Hindlimb muscle (tissue), 1 donor: ENCODE measurements around the gene GGACT. TPM values are rescaled to one million over a fixed set of nuclear protein-coding genes. Genes with fewer than 3 reads are reported as not detected.
A peak's percentile ranks its signal among the peaks of the same experiment; 100 is the strongest.
"Not testable (repeated sequence)": the region's sequence is repeated elsewhere in the genome, so short reads cannot be mapped to it uniquely, and the experiment has no call there.

ENCODE experiments used
- DNase-seq: peaks from one replicate; pipeline ENCODE4 v3.0.0-alpha.2; 2013
- polyA plus RNA-seq: library from polyadenylated mRNA; unstranded; fragments of 120-200 nt; gene quantifications from one replicate; pipeline ENCODE4 v1.2.1, GENCODE V29; 2013; ENCODE audit not compliant: insufficient read length

The GGACT gene
- polyA plus RNA-seq, 1 donor, result 3.6 TPM

DNA sequence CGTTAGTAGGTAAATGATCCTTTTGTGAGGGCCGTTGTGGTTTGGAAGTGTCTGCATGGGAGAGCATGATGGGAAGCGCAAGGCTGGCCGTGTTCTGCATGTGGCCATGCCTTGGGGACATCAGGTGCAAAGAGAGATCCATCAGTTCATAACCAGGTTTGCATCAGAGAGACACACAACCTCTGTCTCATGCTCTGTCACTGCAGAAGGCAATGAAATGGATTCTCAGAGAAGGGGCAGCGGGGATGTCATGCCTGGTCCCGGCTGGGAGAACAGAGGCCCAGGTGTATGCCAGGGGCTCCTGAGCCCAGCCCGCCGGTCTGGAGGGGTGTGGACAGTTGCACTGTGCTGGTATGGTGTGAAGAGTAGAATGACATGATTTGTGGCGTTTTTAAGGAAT, 60.2 kb downstream of the GGACT start:
- DNase-seq, result no peak

DNA sequence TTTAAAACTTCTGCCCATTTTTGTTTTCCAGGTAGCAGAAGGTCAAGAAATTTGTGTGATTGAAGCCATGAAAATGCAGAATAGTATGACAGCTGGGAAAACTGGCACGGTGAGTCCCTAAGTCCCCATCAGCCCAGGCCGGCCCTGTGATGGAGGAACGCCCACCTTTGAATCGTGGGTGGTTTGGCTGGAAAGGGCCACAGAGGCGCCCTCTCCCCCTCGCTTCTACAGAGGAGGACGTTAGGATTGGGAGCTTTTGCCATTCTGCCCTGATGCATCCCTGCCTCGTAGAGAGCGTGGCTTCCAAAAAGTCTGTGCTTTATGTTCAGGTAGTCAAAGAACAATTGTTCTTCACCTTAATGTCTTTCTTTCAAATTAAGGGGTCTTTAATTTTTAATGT, 60.9 kb downstream of the GGACT start:
- DNase-seq, result no peak

DNA sequence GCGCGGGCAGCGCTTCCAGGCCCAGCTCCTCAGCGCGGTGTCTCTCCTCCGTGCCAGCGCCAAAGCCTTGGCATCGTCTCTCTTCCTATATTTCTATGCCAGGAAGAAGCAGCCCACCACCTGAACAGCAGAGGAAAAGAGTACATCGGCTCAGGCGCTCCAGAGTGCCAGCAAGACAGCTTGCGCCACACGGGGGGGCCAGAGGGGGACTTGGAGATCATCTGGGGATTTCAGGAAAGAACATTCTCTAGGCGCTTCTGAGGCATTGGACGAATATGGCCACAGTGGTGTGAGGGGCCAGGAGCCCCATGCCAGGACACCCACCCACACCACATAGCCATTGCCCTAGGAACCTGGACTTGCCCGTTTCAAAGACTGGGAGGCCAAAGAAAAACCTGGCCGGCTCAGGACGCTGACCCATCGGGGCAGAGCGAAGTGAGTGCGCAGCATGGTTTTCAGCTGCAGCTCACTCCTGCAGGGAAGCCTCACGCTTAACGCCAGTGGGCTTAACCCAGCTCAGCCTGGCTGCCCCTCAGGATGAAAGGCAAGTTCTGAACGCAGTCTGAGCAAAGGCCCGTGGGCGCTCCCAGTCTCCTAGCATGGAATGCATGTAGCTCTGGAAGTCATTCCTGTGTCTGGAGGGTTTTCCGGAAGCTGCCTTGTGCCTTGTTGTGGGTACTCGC, 62.1 kb downstream of the GGACT start:
- no peak for DNase-seq

DNA sequence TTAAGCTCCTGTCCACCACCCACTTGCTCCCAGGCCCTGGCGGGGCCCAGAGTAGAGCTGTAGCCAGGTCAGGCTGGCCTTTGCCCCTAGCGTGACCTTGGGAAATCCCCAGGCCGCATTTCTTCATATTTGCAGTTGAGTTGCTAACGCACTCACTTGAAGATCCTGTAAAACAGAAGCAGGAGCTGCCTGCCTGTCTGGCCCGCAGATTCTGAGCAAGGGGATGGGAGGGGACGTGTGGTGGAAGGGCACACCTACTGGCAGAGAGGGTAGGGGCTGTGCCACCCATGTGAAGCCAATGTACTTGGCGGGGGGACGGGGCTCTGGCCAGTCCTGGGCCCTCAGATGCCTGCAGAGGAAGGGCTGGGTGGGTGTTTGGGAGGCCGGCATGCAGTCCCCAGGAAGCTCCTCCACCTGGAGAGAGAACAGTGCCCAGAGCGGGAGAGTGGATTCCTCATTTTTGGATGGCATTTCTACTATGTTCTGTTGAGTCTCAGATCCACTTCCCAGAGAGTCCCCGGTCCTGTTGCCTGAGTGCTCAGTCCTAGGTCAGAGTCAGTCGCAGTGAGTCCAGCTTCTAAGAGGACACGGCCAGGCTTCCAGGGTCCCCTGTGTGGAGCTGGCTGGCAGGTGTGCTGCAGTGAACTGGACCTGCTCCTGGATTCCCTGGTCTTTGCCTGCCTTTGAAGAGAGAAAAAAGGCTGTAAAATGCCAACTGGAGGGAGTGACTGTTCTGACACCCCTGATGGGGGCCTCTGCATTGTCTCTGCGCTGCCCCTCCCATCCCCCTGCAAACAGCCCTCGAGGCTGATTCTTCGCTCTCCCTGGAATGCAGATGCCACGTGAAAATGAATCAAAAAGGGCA, 62.9 kb downstream of the GGACT start:
- no peak for DNase-seq

DNA sequence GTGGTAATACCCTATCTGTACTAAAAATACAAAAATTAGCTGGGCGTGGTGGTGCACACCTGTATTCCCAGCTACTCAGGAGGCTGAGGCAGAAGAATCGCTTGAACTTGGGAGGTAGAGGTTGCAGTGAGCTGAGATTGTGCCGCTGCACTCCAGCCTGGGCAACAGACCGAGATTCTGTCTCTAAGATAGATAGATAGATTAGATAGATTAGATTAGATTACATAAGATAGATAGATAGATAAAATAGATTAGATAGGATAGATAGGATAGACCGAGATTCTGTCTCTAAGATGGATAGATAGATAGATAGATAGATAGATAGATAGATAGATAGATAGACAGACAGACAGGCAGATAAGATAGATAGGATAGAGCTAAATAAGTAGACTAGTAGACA, 63.9 kb downstream of the GGACT start:
- DNase-seq, result not testable (repeated sequence)

DNA sequence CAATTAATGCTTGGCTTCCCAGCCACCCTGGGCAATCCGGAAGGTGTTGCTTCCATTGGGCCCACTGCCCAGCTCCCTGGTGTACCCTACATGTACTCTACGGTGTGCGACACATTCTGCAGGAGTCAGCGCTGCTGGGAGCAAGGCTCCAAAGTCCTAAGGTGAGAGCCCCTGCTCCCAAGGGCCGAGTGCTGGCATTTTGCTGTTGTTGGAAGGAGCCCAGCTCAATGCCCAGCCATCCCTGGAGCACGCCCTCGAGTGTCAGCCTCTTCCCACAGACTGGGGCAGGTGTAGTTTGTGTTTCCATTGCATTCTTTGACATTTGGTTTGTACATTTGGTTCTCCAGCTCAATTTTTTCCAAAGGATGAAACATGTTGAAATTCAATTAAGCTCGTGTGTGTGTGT, 64.6 kb downstream of the GGACT start:
- DNase-seq, result no peak

DNA sequence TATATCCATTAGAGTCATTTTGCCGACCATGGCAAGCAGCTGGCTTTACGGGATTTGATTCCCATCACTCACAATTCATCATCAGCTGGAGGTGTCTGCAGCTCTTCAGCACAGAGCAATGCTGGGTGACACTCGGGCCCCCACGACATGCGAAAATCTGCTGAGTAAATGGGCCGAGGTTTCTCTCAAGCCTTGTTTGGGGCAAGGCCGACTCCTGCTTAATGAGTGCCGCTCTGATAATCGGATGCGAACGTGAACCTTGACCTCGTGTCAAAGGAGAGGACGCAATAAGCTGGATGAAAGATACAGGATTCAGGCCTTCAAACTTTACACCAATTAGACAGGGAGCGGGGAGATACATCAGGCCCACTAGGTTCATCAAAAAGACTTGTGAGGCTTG, 65.2 kb downstream of the GGACT start:
- no peak for DNase-seq

- no peak for DNase-seq
Measured at GRCh38 chr13:100522618-100523309, 65.8 kb downstream of the GGACT start.

DNA sequence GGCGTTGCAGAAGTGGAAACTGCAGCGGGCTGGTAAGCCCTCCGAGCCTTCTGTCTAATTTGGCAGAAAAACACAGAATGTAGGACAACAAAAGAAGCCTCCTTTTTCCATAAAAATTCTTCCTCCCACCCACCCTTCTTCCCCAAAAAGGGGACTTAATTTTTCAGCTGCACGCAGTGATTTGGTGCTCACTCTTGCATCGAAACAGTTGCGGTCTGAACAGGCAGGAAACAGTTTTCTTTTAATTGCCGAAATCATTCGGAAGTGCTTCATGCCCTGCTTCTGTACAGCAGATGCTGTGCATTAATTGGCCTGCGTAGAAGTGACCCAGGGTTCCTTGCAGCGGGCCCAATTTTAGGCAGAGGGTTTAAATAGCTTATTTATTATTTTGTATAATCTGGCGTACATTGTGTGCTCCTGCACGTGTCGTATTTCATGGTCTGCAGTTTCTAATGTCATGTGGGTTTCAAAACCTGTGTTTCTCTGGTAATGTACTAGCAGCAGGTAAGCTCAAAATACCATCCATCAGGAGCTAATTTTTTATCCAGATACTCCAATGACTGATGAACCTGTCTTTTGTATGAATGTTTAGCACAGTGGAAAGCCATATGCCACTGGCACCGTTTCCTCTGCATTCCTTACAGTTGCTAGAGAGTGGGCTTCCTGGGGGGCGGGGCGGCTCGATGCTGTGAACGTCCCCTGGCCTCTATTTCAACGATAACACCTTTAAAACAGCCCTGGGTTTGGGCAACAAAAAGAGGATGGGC, 66.6 kb downstream of the GGACT start:
- DNase-seq, result no peak

DNA sequence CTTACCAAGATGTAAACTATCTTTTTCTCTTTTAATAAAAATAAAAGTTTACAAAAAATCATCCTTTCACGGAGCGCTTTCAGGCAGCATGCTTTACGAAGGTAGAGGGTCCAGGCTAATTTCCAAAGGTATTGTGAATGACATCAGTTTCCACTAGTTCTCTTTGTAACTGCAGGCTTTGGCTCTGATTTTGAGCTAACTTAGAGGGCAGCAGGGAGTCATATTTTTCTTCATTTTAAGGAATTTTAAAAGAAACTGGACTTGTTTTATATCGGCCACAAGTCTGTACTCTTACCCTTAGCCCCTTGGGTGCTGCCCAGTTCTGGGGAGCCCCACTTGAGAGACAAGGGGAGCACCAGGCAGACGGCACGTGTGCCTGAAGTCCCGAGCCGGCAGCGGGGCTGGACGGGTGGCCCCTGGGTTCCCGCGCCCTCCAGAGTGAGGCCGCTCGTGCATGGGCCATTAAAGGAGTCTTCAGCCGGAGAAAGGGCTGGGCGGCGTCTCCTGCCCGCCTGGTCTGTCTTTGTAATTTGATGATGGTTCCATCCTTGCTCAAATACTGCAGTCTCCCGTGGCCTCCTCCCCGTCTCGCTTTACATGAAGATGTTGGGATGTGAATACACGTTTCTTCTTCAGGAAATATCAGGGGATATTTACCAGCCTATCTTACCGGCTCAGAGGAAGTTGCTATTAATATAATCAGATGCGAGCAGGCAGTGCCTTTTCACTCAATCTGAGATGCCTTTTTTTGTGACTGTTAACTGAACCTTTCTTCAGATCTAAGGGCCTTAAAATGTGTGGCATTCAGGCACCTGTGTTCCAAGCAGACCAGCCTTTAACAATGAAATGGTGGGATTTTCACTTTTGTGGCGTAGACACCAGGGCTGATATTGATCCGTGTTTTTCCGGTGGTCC, 67.4 kb downstream of the GGACT start:
- no peak for DNase-seq

- DNase-seq, result no peak
Measured at GRCh38 chr13:100519626-100520025, 69.0 kb downstream of the GGACT start.

- no peak for DNase-seq
Measured at GRCh38 chr13:100518394-100519062, 70.1 kb downstream of the GGACT start.

DNA sequence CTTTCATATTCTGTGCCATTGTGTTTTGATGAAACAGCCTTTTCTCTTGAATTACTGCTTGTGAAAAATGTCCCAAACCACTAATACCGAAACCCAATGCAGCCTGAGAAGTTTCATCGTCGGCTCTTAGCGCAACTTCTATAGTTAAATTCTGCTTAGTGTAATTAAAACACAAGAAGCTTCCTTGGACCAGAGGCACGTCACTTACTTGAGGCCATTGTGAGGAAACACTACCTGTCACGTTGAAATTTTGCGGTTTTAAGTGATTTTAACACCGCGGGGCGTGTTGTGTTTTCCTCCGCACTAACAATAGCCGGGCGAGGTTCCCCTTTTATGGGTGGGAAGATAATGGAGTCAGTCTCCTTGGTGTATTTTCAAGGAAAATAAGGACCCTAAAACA, 70.9 kb downstream of the GGACT start:
- no peak for DNase-seq

DNA sequence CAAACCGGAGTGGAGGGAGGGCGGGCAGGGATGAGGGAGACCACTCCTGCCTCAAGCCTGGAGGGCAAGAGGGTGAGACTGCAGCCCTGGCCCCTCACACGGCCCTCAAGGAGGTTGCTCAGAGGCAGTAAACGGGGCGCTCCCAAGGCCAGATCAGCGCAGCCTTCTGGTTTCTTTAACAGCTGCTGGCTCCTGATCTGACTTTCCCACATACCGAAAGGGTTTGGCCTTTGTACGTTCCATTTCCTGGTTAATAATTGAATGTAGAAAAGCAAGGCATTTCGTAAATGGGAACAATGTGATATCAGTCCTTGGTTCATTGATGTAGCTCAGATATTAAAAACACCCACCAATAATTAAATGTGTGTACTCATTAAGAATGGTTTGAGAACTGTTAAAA, 71.5 kb downstream of the GGACT start:
- DNase-seq, result no peak

DNA sequence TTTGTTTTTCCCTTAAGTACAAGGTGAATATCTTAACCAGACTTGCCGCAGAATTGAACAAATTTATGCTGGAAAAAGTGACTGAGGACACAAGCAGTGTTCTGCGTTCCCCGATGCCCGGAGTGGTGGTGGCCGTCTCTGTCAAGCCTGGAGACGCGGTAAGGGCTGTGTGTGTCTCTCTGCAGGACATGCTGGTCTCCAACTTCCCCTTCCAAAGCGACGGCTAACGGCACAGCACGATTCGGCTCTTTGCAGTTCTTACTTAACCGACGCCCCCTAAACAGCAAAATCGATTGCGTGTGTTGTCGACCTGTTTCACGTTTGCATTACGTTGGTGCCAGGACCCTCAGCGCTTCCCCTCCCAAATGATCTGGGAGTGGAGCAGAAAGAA, 73.2 kb downstream of the GGACT start:
- no peak for DNase-seq

- DNase-seq, result peak; percentile 78
Measured at GRCh38 chr13:100514788-100515409, 73.7 kb downstream of the GGACT start.

DNA sequence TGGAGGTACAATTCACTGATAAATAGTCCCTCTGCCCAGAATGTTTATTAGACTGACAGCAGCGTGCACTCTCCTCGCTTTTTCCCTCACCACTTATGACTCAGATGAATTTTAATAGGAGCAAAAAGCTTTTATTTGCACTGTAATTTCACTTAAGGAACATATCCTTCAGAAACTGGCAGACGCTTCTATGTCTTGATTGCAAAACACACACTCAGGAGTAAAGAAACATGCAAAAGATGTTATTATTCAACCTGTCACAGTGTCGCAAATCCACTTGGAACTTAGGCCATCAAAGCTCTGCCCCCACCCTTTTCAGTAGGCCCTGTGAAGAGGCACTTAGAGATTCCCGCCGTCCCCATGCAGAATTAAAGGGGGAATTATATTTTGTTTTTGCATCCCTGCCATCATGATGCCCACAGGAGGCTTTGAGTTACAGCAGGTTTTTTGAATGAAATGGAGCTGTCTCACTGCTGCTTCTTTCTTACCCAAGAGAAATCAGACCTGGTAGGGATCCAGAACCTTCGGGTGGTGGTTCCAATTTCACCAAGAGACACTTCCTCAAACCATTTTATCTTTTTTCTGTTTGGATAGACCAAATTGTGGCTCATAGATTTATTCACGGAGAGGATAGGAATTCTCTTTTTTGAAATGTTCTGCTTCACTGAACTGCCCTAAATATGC, 74.5 kb downstream of the GGACT start:
- DNase-seq, result no peak

DNA sequence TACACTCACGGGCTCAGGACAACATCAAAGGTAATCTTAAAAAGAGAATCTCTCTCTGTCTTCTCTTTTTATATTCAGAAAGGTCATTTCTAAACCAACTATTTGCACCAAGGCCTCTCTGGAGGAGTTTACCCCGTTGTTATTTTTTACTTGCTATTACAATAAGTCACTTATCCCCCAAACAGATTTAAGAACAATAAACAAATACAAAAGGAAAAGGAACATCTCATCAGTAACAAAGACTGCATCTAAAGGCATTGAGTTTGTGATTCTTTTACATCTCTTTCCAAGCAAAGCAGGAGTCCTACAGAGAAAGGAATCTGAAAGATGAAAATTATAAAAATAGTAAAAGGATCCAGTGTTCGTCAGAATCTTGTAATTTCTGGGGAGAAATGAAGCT, 75.4 kb downstream of the GGACT start:
- DNase-seq, result no peak

- DNase-seq, result no peak
Measured at GRCh38 chr13:100512422-100512821, 76.2 kb downstream of the GGACT start.

DNA sequence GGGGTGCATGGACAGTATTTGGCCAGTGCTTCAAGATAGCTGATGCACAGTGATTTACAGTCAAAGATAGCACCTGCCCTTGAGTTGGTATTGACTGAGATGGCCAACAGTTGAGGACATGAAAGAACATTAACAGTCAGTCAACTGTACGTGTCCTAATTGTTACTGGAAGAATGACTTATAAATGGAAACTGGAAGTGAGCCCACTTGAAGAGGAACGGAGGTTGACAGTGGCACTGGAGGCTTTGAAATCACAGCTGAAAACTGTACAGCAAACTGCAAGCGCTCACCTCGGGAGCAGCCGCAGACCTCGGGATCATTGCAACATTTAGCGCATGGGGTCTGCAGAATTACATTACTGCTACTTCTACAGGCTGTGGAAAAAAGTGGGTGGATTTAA, 77.1 kb downstream of the GGACT start:
- DNase-seq, result no peak
